Kidney glomerular epithelial cell (primary cell): ENCODE data around the gene SMARCA2.
"Not testable (repeated sequence)": the region's sequence is repeated elsewhere in the genome, so short reads cannot be mapped to it uniquely, and the experiment has no call there.

Experiments
- DNase-seq: peaks from one replicate; lab custom pipeline; 2025; lab: John Stamatoyannopoulos, UW

The SMARCA2 gene

DNA sequence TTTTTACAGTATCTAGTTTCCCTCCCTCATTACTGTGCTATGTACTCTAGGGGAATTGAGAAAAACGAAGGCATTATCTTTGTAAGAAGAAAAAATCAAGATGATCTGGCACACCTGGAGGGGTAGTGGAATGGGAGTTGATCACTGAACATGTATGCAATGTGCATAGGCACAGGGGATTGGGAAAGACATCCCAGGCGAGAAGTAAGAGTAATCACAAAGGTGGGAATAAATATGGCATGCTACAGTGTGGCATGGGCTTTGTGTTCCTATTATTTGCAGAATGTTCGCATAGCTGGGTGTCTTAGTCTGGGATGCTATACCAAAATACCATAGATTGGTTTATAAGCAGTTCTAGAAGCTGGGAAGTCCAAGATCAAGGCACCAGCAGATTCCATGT lies 130.6 kb downstream of the SMARCA2 start:
- no peak for DNase-seq

DNA sequence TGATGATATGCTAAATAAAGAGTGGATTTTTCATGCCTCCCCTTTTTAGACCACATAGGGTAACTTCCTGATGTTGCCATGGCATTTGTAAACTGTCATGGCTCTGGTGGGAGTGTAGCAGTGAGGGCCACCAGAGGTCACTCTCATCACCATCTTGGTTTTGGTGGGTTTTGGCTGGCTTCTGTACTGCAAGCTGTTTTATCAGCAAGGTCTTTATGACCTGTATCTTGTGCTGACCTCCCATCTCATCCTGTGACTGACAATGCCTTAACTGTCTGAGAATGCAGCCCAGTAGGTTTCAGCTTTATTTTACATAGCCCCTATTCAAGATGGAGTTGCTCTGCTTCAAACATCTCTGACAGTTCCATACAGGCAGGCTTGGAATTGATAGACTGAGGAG lies 131.6 kb downstream of the SMARCA2 start:
- not testable (repeated sequence) for DNase-seq

DNA sequence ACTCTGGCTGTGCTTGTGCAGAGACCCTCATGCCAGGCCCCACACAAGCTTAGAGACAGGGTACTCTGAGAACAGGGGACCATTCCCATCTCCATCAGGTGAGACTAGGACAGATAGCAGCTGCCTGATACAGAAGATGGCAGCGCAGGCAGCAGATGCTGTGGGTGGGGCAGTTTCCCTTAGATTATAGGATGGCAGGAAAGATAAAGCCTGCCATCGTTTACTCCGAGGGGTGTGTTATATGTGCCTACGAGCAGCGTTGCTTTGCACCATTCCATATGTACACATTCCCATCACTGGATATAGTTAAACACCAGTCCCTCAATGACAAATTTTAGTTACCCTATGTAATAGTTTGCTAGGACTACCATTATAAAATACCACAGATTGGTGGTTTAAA lies 135.2 kb downstream of the SMARCA2 start:
- DNase-seq = no peak

DNA sequence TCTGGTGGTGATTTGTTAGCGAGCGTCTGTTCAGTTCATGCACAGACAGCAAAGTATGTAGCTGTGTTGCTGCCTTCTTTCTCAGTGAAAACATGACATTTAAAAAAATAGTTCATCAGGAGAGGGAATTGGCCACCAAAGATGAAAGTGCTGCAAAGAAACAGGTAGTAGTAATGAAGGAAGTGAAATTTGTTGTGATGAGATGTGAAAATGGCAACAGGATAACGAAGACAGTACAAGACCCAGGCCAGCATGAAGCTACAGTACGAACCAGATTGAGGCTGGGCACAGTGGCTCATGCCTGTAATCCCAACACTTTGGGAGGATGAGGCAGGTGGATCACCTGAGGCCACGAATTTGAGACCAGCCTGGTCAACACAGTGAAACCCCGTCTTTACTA lies 136.0 kb downstream of the SMARCA2 start:
- no peak for DNase-seq

DNA sequence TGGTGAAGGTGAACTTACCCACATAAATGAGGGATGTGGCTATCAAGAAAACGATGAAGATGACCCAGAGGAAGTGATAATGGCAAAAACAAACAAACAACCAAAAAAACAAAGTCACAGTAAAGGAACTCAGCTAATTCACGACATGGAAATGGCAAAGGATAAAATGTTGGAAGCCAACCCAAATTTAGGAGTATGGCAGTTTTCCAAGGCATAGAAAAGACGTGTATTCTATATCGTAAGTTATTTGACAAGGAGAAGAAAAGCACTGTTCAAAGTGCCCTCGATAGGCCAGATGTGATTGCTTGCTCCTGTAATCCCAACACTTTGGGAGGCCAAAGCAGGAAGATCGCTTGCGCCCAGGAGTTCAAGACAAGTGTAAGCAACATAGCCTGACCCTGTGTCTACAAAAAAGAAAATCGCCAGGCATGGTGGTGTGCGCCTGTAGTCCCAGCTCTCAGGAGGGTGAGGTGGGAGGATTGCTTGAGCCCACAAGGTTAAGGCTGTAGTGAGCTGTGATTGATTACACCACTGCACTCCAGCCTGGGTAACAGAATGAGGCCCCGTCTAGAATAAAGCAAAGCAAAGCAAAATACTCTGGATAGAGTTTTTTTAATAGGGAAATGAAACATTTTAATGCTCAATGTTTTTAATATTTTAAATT lies 138.0 kb downstream of the SMARCA2 start:
- no peak for DNase-seq

DNA sequence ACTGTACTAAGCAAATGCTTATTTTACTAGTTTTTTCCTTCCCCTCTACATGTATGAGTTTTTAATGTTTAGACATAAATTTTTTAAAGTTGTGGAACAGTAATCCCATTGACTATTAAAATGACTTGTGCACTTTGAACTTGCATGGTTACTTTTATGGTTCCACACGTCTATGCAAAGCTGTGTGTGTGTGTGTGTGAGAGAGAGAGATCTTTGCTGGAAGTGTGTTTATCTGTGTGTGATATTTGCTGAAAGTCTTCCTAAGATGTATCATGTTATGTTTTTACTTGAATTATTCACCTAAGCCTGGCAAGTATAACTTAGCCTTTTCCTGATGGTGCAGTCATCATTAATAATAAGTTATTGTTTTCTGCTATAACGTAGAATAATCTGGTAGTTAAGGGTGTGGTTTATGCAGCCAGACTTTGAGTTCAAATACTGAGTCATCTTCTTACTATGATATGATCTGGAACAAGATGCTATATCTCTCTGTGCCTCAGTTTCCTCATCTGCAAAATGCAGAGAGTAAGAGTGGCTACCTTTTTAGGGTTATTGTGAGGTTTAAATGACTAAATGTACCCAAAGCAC lies 138.6 kb downstream of the SMARCA2 start:
- DNase-seq = no peak

DNA sequence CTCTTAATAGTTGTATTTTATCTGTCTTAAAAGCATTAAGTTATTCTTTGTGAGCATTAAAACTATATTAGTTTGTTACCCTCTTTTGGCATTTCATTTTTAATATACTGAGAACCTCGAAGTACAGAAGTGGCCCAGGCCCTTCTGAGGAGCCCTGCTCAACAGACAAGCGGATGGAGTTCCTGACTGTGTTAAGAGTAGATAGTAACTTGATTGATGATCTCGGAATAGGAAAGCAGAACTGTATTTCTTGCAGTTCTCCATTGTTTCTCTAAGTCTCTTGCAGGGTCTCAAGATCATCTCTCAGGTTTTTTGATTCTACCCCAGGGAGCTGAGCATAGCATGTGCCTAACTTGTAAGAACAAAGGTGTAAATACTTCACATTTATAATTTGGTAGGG lies 139.6 kb downstream of the SMARCA2 start:
- DNase-seq = no peak

DNA sequence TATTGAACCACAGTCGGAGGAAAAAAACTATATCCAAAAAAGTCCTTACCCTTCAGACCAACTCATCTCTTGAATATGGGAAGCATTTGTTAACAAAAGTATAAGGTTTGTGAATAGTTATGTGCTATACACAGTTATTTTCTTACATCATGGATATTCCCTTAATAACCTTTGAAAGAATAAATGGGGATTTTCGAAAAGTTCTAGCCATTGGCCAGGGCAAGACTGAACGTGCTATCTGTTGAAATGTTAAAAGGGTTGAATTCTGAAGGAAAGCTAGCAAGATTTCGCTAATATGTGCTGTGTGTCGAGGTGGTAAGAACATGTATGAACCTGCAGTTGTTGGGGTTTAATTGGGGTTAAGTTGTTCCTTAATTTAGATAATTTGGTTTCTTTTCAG lies 140.8 kb downstream of the SMARCA2 start:
- DNase-seq = no peak

DNA sequence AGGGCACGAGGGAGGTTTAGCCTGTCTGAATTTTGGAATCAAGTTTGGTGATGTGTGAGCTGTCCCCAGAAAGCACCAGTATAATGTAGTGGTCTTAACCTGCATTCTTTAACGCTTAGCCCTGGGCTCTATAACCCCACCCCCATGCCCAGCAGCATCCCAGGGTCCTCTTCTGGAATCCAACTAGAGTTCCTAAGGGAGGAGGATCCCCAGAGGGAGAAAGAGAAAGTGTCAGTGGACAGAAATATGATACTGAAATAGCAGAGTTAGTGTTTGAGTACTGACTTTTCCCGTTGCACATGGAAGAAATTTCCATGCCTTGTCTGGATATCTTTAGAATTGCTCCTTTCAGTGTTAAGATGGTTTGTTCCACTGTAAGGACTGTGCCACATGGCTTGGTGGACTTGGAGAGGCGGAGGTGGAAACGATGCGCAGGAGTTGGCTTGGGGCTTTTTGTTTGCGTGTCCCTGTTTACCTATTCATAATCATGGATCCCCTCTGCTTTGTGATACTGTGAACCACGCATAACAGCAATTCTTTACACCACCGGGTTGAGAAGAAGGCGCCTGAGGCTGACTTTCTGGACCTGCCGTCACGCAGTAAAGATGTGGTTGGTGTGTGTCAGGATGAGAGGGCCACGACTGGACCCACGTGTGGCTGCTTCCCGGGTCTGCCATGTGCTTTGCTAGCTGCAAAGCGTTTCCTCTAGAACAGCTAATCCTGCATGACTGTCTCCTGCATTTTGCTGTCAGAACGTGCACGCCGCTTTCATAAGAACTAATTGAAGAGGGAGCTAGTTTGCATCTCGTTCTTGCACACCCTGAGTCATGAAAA lies 142.3 kb downstream of the SMARCA2 start:
- DNase-seq = peak; percentile 42

DNA sequence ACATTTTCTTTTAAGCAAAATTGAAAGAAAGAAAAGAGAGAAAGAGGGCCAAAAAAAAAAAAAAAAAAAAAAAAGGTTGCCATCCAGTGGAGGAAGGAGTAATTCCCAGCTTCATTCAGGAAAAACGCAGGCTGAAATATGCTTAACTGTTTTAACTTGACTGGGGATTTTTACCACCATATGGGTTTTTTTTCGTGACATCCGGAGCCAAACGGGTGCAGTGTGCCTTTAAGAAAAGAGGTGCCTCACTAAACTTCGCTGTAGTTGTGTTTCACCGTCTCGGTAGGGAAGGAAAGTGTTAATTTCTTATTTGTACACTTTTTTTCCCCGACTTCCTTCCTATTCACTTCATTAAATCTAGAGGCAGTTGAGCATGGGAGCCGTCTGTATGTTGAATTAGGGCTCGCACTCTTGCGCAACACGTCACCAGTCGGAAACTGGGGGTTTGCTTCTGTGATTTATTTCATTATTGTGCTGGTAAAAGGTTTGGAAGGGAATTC lies 143.0 kb downstream of the SMARCA2 start:
- DNase-seq = peak; percentile 72

DNA sequence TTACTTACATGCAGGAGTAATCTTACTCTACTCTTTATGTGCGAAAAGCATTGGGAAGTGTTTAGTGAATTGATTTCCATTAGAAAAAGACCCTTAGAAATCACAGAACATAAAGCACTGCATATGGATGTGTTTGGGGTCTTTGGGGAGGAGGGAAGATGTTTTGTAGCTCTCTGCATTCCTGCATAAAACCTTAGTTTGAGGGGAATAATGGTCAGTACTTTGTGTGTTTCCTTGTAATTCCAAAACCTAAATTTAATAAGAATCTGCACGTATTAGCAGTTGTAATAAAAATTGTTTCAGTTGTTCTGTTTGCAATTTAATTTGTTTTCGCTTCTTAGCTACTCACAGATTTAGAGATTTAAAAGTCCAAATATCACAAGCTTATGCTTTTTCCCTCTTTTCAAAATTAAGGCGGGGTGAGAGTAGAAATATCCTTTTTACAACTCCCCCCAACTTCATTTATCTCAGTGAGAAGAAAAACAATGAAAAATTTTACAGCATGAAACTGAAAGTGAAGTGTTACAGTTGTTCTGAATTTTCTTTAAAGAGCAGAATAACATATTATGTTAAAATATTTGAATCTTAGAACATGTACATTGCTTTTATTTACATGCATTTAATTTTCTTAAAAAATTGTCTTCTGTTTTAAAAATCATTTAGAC lies 143.8 kb downstream of the SMARCA2 start:
- DNase-seq = no peak

DNA sequence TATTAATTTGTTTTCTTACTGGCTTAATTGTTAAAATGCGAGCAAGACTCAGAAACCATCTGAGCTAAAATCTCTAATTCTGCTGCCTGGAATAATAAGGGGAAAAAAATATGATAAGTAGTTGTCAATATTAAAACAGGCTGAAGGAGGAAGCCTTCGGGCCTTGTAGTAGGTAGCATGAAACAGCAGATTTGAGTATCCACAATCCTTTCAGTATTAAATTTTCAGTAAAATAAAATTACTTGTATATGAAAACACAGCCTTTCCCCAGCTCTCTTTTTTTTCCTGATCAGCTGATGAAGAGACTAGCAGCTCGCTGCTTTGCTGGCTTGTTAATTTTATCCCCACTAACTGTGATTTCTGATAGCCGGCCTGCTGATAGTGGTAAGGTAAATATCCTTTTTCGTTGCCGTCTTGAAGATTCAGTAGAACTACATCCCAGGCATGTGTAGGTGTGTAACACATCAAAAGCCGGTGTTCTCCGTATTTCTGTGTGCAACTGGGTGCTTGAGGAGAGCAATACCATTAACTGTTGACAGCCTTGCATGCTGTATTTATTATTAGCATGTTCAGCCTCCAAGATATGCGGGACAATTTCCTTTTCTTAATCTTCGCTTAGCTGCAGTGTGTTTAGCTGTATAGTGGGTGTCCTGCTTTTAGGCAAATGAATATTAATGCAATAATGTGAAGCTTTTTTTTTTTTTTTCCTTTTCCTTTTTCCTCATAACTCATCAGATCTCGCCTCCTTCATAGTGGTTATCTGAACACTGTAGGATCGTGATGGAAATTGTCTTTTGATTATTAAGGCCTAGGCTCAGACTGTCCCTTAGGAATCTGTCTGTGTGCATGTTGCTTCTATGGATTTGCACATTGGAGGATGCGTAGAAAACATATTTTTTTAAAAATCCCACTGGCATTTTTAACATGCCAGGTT lies 144.6 kb downstream of the SMARCA2 start:
- peak; percentile 27 for DNase-seq

DNA sequence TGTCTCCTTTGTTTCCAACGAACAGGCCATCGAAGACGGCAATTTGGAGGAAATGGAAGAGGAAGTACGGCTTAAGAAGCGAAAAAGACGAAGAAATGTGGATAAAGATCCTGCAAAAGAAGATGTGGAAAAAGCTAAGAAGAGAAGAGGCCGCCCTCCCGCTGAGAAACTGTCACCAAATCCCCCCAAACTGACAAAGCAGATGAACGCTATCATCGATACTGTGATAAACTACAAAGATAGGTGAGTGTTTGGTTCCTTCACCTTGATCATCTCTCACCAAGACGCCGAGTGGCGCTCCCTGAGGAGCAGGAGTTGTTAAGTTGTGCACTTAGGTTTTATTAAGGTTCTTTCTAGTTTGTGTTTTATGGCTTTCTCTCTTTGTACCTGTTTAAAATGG lies 146.5 kb downstream of the SMARCA2 start:
- no peak for DNase-seq

DNA sequence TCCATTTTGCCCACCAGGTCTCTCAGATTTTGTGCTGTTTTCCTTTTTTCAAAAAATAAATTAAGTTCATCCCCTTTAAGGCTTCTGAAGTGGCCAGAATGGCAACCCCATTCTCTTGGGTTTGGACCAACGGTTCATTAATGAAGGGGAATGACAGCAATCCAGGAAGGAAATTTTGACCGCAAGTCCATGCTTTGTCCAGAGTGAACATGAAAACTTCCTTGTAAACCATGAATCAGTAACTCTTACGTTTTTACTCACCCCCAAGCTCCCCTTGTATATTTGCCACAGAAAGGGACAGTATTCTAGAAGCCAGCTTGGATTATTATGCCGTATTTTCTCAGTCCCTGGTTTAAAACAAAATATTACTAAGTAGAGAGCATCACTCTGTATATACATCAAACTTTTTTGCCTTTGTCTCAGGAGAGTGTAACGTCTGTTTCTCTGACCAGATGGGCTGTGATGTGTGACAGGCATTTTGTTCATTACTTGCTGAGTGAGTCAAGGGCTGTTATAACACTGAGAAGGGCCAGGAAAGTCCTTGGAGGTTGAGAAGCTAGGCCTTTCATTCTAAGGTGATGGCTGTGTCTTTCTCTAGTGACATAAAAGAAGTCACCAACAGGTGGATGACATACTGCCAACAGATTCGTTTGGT lies 148.2 kb downstream of the SMARCA2 start:
- DNase-seq = no peak

DNA sequence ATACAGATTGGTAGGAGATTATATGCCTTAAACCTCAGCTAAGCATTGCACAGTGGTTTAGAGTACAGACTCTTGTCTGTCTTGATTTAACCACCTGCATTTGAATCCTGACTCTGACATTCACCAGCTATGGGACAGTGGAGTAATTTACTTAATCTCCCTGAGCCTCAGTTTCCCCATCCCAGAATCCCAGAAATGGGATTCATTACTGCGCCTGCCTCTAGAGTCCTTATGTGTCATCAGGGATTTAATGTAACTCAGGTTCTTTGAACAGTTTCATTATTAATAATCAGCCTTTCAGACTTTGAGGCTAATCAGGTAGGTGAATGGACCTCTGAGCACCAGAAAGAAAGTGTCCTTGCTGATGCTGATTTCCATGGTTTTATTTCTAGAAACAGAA lies 149.1 kb downstream of the SMARCA2 start:
- DNase-seq = no peak

DNA sequence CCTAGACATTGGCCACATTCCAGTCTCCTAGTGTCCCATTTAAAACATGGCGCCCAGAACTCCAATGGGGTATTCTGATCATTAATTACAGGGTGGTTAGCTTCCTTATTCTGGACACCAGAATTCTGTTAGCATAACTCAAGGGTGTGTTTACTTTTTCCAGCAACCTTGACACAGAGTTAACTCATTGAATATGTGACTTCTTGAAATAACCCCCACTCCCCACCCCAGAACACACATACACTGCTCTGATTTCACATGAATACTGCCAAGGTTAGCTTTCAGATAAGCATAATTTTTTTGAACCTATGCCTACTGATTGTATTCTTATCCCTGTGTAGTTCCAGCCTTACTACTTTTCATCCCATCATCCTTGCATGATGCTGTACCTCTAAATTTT lies 151.1 kb downstream of the SMARCA2 start:
- DNase-seq = no peak

DNA sequence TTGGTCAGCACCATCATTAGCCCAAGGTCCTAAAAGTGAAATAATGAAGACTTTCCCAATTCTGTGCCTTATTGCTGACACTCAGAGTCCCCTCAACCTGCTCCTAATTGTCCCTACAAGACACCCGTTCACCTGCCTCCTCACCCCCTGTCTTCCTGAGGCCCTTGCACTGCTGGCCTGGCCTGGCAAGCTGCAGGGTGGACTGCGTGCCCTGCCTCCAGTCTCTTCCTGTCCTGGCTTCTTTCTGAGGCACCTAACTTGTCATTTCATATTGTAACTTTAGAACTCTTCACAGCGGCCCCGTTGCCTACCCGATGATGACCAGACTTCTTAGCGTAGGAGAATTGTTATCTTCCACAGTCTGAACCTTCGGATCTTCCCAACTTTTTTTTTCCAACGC lies 153.9 kb downstream of the SMARCA2 start:
- no peak for DNase-seq

DNA sequence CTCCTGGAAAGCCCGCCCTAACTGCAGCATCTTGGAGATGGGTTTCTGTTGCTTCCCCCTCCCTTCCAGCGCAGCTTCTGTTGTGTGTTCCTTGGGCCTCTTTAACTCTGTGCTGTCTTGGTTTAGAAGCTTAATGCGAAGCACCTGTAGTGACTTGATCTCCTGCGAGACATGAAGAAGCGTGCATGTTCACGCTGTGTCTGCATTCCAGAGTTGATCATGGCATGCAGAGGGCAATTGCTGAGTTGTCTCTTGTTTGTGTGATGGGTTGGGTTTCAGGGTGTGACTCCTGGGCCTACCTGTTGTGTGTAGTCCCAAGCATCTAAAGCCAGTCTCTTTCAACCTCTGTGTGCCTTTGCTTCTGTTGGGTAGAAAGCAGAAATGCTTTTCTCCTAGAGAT lies 155.6 kb downstream of the SMARCA2 start:
- no peak for DNase-seq

DNA sequence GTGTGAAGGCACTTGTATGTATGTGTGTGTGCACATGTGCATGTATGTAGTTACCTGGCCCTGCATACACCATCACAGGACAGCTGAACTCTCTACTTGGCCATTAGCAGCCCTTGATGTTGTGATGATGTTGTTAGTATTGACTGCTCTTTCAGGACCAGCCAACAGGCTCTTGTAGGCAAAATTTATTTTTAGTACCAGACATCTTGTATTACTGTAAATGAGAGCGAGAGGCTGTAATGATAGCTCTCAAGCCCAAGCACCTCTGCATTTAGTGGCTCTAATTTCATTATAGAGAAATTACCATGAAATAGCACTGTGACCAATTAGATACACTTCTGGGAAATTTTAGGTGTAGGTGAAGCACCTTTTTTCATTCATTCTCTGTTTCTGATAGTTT lies 158.0 kb downstream of the SMARCA2 start:
- no peak for DNase-seq

DNA sequence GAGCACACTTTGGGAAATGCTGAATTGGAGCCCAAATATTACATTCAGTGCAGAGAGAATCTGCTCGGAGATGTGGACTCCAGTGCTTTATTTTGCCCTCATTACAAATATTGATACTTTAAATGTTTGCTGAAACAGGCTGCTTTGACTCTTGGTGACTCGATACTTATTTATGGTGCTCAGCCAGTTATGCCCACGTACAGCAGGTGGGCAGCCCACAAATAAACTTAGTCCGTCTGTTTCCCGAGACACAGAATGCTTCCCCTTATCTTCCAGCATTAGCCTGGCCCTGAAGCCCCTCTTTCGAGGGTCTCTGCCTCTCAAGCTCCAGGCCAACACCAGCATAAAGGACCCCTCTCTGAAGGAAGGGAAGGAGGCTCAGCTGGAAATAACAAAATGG lies 158.7 kb downstream of the SMARCA2 start:
- DNase-seq = no peak

DNA sequence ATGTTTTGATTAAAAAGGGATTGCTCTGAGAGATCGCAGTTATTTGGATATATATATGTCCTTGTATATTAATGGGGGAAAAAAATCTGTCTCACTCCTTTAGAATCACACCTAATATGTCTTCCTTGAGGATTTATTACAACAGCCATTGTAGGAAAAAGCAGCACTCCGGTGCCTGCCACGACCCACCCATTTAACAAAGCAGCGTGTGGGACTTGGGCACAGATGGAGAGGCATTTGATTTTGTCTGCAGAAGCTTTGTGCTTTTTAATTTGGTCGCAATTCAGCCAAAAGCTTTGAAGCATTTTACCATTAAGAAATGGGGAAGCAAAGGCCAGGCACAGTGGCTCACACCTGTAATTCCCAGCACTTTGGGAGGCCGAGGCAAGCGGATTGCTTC lies 159.2 kb downstream of the SMARCA2 start:
- no peak for DNase-seq
